GM13976 (cell line): ENCODE measurements around the gene DHRSX.
"Not testable (repeated sequence)": the region's sequence is repeated elsewhere in the genome, so short reads cannot be mapped to it uniquely, and the experiment has no call there.

Source experiments
- DNase-seq: peaks from one replicate; pipeline ENCODE4 v3.0.0; 2012; ENCODE audit warnings: low spot score
- in situ Hi-C: fragments of 300-500 bp; cut with MboI; formaldehyde crosslinking; loops from one replicate; pipeline ENCODE4 v1.12.0; 2022; ENCODE audit warnings: low sequenced_read_pairs, mixed read lengths, inconsistent platforms; ENCODE audit not compliant: unreplicated experiment
- TF ChIP-seq, protein P1 (sequence below): IDR thresholded peaks from 2 replicates; pipeline ENCODE4 v1.5.1; 2012; ENCODE audit warnings: borderline replicate concordance, mild to moderate bottlenecking; ENCODE audit not compliant: insufficient read depth; ENCODE audit errors: extremely low read depth, missing control alignments, control extremely low read depth

DHRSX gene

DNA sequence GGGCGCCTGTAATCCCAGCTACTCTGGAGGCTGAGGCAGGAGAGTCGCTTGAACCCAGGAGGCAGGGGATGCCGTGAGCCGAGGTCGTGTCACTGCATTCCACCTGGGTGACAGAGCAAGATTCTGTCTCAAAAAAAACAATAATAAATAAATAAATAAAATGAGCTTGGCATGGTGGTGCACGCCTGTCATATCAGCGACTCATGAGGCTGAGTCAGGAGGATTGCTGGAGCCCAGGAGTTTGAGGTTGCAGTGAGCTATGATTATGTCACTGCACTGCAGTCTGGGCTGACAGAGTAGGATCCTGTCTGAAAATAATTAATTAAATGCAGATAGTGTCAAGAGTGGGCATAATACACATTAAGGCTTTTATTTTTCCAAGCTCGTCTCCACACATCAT, 77.5 kb downstream of the DHRSX start:
- TF ChIP-seq, protein P1, sequence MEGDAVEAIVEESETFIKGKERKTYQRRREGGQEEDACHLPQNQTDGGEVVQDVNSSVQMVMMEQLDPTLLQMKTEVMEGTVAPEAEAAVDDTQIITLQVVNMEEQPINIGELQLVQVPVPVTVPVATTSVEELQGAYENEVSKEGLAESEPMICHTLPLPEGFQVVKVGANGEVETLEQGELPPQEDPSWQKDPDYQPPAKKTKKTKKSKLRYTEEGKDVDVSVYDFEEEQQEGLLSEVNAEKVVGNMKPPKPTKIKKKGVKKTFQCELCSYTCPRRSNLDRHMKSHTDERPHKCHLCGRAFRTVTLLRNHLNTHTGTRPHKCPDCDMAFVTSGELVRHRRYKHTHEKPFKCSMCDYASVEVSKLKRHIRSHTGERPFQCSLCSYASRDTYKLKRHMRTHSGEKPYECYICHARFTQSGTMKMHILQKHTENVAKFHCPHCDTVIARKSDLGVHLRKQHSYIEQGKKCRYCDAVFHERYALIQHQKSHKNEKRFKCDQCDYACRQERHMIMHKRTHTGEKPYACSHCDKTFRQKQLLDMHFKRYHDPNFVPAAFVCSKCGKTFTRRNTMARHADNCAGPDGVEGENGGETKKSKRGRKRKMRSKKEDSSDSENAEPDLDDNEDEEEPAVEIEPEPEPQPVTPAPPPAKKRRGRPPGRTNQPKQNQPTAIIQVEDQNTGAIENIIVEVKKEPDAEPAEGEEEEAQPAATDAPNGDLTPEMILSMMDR = no peak
- DNase-seq = no peak
- in situ Hi-C loops = no loop called here

DNA sequence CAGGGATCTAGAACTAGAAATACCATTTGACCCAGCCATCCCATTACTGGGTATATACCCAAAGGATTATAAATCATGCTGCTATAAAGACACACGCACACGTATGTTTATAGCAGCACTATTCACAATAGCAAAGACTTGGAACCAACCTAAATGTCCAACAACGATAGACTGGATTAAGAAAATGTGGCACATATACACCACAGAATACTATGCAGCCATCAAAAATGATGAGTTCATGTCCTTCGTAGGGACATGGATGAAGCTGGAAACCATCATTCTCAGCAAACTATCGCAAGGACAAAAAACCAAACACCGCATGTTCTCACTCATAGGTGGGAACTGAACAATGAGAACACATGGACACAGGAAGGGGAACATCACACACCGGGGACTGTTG, 81.4 kb downstream of the DHRSX start:
- in situ Hi-C loops, DNase-seq: not testable (repeated sequence)

DNA sequence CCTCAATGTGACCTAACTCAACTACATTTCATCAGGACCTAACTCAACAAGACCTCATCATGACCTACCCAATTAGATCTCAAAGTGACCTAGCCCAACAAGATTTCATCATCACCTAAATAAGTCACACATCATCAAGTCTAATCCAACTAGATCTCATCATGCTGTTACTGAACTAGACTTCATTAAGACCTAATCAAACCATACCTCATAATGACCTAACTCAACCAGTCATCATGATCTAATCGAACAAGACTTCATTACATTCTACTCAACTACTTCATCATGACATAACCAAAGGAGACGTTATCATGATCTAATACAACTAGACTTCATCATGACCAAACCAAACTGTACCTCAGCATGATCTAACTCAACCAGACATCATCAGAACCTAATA, 82.8 kb downstream of the DHRSX start:
- no peak for DNase-seq
- in situ Hi-C loops = no loop called here
- TF ChIP-seq, protein P1 = no peak

DNA sequence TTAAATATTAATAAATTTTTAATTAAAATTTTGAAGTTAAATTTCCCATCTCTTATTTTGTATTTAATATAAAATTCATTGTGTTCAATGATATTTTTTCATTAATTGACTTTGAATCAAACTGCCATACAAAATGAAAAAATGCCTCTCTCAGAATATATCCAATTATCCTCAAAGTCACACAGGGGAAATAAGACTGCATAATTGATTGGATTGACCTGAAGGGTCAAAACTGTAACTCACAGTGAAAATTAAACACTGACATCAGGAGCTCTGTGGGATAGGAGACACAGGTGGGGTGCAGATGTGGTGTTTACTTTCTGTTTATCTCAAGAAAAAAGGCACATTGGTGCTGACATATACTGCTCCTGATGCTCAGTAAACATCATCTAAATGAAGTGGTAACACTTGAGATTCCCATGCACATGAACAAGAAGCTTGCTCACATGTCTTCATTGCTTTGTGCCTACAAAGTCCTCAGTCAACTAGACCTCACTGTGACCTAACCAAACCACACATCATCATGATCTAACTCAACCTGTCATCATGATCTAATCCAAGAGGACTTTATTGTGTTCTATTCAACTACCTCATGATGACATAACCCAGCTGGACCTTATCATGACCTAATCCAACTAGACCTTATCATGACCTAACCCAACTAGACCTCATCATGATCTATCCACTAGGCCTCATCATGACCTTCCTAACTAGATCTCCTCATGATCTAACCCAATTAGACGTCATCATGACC, 83.7 kb downstream of the DHRSX start:
- no peak for DNase-seq
- TF ChIP-seq, protein P1 = no peak

DNA sequence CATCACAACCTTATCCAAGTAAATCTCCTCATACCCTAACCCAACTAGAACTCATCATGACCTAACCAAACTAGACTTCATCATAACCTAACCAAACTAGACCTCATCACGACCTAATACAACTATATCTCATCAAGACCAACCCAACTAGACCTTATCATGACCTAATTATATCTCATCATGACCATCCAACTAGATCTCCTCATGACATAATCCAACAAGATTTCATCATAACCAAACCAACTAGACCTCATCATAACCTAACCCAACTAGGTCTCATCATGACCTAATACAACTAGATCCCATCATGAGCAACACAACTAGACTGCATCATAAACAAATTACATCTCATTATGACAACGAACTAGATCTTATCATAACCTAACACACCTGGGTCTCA, 86.4 kb downstream of the DHRSX start:
- in situ Hi-C loops = no loop called here
- TF ChIP-seq, protein P1 = no peak
- DNase-seq = no peak

More for the DNA sequence above, 83.7 kb downstream of the DHRSX start:
- in situ Hi-C loops = no loop called here

DNA sequence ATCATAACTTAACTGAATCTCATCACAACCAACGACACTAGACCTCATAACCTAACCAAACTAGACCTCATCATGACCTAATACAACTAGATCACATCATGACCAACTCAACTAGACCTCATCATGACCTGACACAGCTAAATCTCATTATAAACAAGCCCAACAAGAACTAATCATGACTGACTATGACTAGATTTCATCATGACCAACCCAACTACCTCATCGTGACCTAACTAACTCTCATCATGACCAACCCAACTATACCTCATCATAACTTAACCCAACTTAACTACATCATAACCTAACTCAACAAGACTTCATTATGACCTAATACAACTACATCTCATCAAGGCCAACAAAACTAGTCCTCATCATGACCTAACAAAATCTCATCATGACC, 86.8 kb downstream of the DHRSX start:
- in situ Hi-C loops = no loop called here
- TF ChIP-seq, protein P1 = no peak
- no peak for DNase-seq

DNA sequence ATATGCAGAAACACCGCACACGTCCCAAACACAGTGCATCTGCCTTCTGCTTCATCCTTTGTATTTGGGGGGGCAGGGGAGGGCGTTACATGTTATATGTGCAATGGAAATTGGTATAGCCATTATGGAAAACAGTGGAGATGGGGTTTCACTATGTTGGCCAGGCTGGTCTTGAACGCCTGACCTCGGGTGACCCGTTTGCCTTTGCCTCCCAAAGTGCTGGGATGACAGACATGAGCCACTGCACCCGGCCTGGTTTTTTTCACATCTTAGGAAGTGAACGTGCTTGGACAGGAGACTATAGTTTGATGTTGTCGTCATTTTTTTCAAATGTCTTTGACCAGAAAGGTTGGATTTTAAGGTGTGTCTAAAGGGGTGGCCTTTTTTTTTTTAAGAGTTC, 88.6 kb downstream of the DHRSX start:
- TF ChIP-seq, protein P1 = no peak
- in situ Hi-C loops = no loop called here
- no peak for DNase-seq
